IMR-90 (cell line): ENCODE measurements around the gene ZNRF4.

Source experiments
- POLR2A ChIP-seq: IDR thresholded peaks from 2 replicates; pipeline ENCODE4 v1.6.1; 2012; ENCODE audit warnings: mild to moderate bottlenecking, low read depth, low read length
- RFX5 ChIP-seq: IDR thresholded peaks from 2 replicates; pipeline ENCODE4 v1.8.0; 2012; ENCODE audit warnings: low read depth, mild to moderate bottlenecking, low read length, moderate library complexity

DNA sequence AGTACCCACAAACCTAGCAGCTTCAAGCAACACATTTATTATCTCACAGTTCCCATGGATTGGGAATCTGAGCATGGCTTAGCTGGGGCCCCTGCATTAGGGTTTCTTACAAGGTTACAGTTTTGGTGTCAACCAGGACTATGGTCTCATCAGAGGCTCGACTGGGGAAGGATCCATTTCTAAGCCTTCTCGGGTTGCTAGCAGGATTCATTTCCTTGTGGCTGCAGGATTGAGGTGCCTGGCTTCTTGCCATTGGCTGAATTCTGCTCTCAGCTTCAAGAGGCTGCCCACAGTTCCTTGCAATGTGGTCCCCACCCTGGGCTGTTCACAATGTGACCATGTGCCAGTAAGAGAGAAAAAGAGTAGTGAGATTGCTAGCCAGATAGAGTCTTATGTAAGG, 26.7 kb downstream of the ZNRF4 start:
- TF ChIP-seq POLR2A (no peak), RFX5 (no peak)
